ENCODE results near the gene SORCS2. TPM values are rescaled to one million over a fixed set of nuclear protein-coding genes. Genes with fewer than 3 reads are reported as not detected.

SORCS2 gene
- total RNA-seq, 1 experiment from 2014 or later, result 0.15 TPM

- BruUV-seq (replicated peaks), result no TSS peak
- POLR2A ChIA-PET, result no interaction called here
- H3K9me3 ChIP-seq (ENCODE audit: control insufficient read depth, insufficient read depth, low read depth, low read length), result no peaks in the 10 kb centered on the region
- CTCF ChIA-PET, result no interaction called here
- no peaks in the 10 kb centered on the region for H3K36me3 ChIP-seq (ENCODE audit: control insufficient read depth, insufficient read depth, low read length)
- DNase-seq (ENCODE audit: low read depth, low spot score) (no peak), ATAC-seq (no peak)
- no peaks in the 10 kb centered on the region for H3K27me3 ChIP-seq (ENCODE audit: control insufficient read depth, insufficient read depth, low read length)
- H3K4me1 ChIP-seq (ENCODE audit: control insufficient read depth, insufficient read depth, low read length), result no peaks in the 10 kb centered on the region; the same call in 1 of the 2 replicates
- TF ChIP-seq POLR2AphosphoS5 (IDR thresholded peaks at IDR 0.05; ENCODE audit: low read depth, low read length), result no peak
- TF ChIP-seq REST (IDR thresholded peaks at IDR 0.05; ENCODE audit: insufficient read depth in 1 of 2, low read depth in 2 of 2, low read length in 1 of 2), result no peak
- TF ChIP-seq, protein P1, sequence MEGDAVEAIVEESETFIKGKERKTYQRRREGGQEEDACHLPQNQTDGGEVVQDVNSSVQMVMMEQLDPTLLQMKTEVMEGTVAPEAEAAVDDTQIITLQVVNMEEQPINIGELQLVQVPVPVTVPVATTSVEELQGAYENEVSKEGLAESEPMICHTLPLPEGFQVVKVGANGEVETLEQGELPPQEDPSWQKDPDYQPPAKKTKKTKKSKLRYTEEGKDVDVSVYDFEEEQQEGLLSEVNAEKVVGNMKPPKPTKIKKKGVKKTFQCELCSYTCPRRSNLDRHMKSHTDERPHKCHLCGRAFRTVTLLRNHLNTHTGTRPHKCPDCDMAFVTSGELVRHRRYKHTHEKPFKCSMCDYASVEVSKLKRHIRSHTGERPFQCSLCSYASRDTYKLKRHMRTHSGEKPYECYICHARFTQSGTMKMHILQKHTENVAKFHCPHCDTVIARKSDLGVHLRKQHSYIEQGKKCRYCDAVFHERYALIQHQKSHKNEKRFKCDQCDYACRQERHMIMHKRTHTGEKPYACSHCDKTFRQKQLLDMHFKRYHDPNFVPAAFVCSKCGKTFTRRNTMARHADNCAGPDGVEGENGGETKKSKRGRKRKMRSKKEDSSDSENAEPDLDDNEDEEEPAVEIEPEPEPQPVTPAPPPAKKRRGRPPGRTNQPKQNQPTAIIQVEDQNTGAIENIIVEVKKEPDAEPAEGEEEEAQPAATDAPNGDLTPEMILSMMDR (IDR thresholded peaks at IDR 0.05), result no peak
- TF ChIP-seq SIN3A (IDR thresholded peaks at IDR 0.05; ENCODE audit: borderline replicate concordance, insufficient read depth, low read depth, low read length), result no peak
- TF ChIP-seq TCF7L2 (IDR thresholded peaks at IDR 0.05; ENCODE audit: low read depth, low read length), result no peak
- no peak overlapping the region for H3K27ac ChIP-seq (ENCODE audit: low read length)
- intact Hi-C loops (cut with micrococcal nuclease; ENCODE audit: unreplicated experiment) (no loop called here), in situ Hi-C loops (cut with HindIII; ENCODE audit: low pct_unique_long_range_greater_than_20kb, low sequenced_read_pairs) (no loop called here)
- no peak overlapping the region for H3K4me3 ChIP-seq (ENCODE audit: low read depth in 2 of 2, low read length in 2 of 2)
Measured at GRCh38 chr4:7429069-7429416, 236.7 kb downstream of the SORCS2 start.

DNA sequence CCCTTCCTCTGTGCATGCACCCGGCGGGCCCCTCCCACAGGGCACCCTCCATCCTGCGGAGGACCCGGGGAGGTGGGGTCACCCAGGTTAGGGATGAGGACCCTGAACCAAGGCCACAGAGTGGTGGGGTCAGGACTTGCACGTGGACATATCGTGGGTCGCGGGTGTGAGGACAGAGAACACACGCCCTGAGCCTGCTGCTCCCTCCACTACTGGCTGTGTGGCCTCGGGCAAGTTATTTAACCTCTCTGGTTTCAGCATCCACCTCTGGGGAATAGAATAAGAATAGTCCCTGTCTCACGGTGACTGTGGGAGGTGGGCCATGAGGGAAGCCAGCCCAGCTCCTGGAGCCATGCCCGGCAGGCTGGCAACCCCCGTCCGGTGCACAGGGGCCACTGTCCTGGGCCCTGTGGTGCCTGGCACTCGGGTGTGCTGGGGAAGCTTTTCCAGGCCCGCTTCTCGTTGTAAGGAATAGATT lies 237.3 kb downstream of the SORCS2 start:
- H3K27ac ChIP-seq (ENCODE audit: low read length), result no peak overlapping the region
- intact Hi-C loops (cut with micrococcal nuclease; ENCODE audit: unreplicated experiment), result no loop called here
- no peaks in the 10 kb centered on the region for H3K36me3 ChIP-seq (ENCODE audit: control insufficient read depth, insufficient read depth, low read length)
- no peak overlapping the region for H3K4me3 ChIP-seq (ENCODE audit: low read depth in 2 of 2, low read length in 2 of 2)
- DNase-seq (ENCODE audit: low read depth, low spot score), result no peak
- no peaks in the 10 kb centered on the region for H3K9me3 ChIP-seq (ENCODE audit: control insufficient read depth, insufficient read depth, low read depth, low read length)
- POLR2A ChIA-PET, result no interaction called here
- no peak for TF ChIP-seq REST (IDR thresholded peaks at IDR 0.05; ENCODE audit: insufficient read depth in 1 of 2, low read depth in 2 of 2, low read length in 1 of 2)
- TF ChIP-seq, protein P1 (IDR thresholded peaks at IDR 0.05), result no peak
- TF ChIP-seq SIN3A (IDR thresholded peaks at IDR 0.05; ENCODE audit: borderline replicate concordance, insufficient read depth, low read depth, low read length), result no peak
- no peak for TF ChIP-seq POLR2AphosphoS5 (IDR thresholded peaks at IDR 0.05; ENCODE audit: low read depth, low read length)
- TF ChIP-seq TCF7L2 (IDR thresholded peaks at IDR 0.05; ENCODE audit: low read depth, low read length), result no peak
- H3K27me3 ChIP-seq (ENCODE audit: control insufficient read depth, insufficient read depth, low read length), result no peaks in the 10 kb centered on the region
- in situ Hi-C loops (cut with HindIII; ENCODE audit: low pct_unique_long_range_greater_than_20kb, low sequenced_read_pairs), result no loop called here
- no peak for ATAC-seq
- CTCF ChIA-PET, result no interaction called here
- BruUV-seq (replicated peaks), result no TSS peak
- no peaks in the 10 kb centered on the region; the same call in 1 of the 2 replicates for H3K4me1 ChIP-seq (ENCODE audit: control insufficient read depth, insufficient read depth, low read length)

Data from Panc1 (cell line).